OCI-LY3 (cell line): ENCODE results near the gene GRID1.

Experiments
- EZH2phosphoT487 ChIP-seq: fragments of 200-600 bp; shearing (Covaris generic); IDR thresholded peaks from 2 replicates; pipeline ENCODE4 v1.6.1; 2018; ENCODE audit warnings: antibody characterized with exemption, mixed run types, low read depth
- TF ChIP-seq, protein P1 (sequence below): fragments of 200-600, 300-600 bp; sonication (generic); IDR thresholded peaks from 2 replicates; pipeline ENCODE4 v1.5.1; 2014; ENCODE audit warnings: antibody characterized with exemption, low read length, low read depth

GRCh38 chr10:86357041-86357440, 9.6 kb downstream of the GRID1 start:
- TF ChIP-seq, protein P1, sequence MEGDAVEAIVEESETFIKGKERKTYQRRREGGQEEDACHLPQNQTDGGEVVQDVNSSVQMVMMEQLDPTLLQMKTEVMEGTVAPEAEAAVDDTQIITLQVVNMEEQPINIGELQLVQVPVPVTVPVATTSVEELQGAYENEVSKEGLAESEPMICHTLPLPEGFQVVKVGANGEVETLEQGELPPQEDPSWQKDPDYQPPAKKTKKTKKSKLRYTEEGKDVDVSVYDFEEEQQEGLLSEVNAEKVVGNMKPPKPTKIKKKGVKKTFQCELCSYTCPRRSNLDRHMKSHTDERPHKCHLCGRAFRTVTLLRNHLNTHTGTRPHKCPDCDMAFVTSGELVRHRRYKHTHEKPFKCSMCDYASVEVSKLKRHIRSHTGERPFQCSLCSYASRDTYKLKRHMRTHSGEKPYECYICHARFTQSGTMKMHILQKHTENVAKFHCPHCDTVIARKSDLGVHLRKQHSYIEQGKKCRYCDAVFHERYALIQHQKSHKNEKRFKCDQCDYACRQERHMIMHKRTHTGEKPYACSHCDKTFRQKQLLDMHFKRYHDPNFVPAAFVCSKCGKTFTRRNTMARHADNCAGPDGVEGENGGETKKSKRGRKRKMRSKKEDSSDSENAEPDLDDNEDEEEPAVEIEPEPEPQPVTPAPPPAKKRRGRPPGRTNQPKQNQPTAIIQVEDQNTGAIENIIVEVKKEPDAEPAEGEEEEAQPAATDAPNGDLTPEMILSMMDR, result no peak
- no peak for TF ChIP-seq EZH2phosphoT487
